PFSK-1 (cell line): ENCODE data around the gene NHSL2.

Experiments used
- FOXP2 ChIP-seq: optimal IDR thresholded peaks from 2 replicates; pipeline ENCODE3; 2011; ENCODE audit warnings: borderline replicate concordance, control low read depth, inconsistent platforms; ENCODE audit not compliant: insufficient read depth; ENCODE audit errors: extremely low read length, extremely low read depth
- POLR2AphosphoS5 ChIP-seq: IDR thresholded peaks from 2 replicates; pipeline ENCODE4 v1.6.1; 2012; ENCODE audit warnings: low read depth, mild to moderate bottlenecking, control low read depth, low read length, moderate library complexity
- SIN3A ChIP-seq: IDR thresholded peaks from 2 replicates; pipeline ENCODE4 v1.6.1; 2012; ENCODE audit warnings: mild to moderate bottlenecking, low read length, moderate library complexity, borderline replicate concordance; ENCODE audit not compliant: insufficient read depth
- TAF1 ChIP-seq: IDR thresholded peaks from 2 replicates; pipeline ENCODE4 v1.6.1; 2012; ENCODE audit warnings: low read length, control low read depth, borderline replicate concordance; ENCODE audit not compliant: insufficient read depth
- TF ChIP-seq, protein P1 (sequence below), 2 experiments: IDR thresholded peaks; 2 replicates each; pipeline versions ENCODE4 v1.6.1 to v1.8.0; 2011 to 2012; ENCODE audit warnings: low read depth in 2 of 2, low read length in 2 of 2, control low read depth in 1 of 2, inconsistent platforms in 1 of 2, mild to moderate bottlenecking in 1 of 2, moderate library complexity in 1 of 2; ENCODE audit not compliant: insufficient read depth in 1 of 2

The NHSL2 gene

DNA sequence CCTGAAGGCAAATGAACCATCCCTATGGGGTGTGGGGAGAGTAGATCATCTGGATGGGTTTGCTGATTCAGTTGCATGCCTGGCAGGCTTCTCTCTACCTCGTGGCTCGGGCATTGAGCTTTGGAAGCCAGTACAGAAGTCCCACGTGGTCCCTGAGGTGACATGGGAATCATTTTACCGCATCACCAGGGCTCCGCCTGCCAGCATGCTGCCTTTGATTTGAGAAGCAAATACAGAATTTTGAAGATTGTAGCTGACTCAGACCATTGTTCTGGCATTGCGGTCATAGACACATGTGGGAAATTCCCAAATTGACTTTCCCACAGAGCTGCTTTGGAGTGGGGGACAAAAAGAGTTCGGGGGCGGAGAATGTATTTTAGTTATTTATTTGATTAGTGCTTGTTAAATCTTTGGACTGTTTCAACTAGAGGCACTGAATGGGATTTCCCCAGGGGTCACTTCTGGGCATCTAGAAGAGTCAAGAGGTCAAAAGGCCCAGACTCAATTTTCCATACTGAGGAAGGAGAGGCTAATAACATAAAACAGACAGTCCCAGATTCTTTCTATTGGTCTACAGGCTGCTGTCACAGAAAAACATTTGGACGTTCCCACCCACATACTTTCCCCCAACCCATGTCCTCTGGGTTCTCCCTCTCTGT is 79.3 kb downstream of the NHSL2 start:
- TF ChIP-seq, protein P1, sequence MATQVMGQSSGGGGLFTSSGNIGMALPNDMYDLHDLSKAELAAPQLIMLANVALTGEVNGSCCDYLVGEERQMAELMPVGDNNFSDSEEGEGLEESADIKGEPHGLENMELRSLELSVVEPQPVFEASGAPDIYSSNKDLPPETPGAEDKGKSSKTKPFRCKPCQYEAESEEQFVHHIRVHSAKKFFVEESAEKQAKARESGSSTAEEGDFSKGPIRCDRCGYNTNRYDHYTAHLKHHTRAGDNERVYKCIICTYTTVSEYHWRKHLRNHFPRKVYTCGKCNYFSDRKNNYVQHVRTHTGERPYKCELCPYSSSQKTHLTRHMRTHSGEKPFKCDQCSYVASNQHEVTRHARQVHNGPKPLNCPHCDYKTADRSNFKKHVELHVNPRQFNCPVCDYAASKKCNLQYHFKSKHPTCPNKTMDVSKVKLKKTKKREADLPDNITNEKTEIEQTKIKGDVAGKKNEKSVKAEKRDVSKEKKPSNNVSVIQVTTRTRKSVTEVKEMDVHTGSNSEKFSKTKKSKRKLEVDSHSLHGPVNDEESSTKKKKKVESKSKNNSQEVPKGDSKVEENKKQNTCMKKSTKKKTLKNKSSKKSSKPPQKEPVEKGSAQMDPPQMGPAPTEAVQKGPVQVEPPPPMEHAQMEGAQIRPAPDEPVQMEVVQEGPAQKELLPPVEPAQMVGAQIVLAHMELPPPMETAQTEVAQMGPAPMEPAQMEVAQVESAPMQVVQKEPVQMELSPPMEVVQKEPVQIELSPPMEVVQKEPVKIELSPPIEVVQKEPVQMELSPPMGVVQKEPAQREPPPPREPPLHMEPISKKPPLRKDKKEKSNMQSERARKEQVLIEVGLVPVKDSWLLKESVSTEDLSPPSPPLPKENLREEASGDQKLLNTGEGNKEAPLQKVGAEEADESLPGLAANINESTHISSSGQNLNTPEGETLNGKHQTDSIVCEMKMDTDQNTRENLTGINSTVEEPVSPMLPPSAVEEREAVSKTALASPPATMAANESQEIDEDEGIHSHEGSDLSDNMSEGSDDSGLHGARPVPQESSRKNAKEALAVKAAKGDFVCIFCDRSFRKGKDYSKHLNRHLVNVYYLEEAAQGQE (IDR thresholded peaks at IDR 0.05; ENCODE audit: insufficient read depth in 1 of 2, low read depth in 2 of 2, low read length in 2 of 2) = no peak
- TF ChIP-seq POLR2AphosphoS5 (no peak), TAF1 (no peak), SIN3A (no peak), FOXP2 (no peak)

DNA sequence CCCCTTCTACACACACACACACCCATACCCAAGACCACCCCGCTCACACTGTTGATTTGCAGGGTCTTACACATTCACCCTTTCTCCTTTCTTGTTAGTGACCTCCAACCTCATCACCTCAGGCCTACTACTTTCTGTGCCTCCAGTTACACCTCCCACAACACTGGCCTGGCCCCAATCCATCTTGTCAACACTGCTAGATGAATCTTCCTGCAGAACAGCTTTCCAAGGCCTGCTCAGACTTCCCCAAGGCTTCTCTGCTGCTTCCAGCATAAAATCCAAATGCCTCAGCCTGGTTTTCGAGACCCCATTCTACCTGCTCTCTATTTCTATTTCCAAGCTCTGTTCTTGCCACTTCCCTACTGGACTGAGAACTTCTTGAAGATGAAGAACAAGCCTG is 79.9 kb downstream of the NHSL2 start:
- TF ChIP-seq POLR2AphosphoS5 (no peak), SIN3A (no peak)

DNA sequence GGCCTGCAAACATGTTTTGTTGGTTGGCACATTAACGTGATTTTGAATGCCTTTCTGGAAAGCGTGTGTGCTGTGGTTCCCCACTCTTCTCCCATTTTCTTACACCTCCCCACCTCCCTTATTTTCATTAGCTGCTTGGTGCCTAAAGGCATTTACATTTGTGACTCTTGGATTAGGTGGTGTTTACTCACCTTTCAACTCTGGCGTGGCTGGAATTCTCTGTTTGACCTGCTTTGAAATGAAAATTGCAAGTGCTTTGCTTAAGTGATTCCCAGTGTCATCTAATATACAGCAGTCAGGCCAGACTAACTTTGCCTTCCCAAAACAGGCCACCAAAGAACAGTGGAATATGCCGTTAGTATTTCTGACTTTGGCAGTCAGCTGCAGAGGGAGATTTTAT is 80.5 kb downstream of the NHSL2 start:
- TF ChIP-seq TAF1 (no peak), POLR2AphosphoS5 (no peak), SIN3A (no peak), FOXP2 (no peak)
- TF ChIP-seq, protein P1 (IDR thresholded peaks at IDR 0.05; ENCODE audit: insufficient read depth in 1 of 2, low read depth in 2 of 2, low read length in 2 of 2) = no peak

DNA sequence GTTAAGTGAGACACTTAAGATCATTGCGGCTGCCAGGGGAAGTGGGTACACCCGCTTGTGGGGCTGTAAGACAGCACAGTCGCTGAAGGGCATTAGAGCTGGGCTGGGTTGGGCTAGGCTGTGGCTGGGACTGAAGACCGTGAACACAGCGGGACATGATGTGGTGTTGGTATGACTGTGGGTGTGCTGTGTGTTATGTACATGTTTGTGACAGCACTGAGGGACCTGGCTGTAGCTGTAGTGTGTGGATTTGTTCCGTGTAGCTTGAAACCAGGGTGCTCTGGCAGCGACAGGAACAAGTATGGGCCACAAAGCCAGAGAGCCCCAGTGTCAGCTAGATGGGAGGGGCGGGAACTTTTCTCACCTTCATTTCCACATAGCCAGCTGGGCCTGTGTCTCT is 82.1 kb downstream of the NHSL2 start:
- TF ChIP-seq, protein P1 (IDR thresholded peaks at IDR 0.05; ENCODE audit: insufficient read depth in 1 of 2, low read depth in 2 of 2, low read length in 2 of 2) = no peak
- TF ChIP-seq TAF1 (no peak), FOXP2 (no peak), SIN3A (no peak), POLR2AphosphoS5 (no peak)

DNA sequence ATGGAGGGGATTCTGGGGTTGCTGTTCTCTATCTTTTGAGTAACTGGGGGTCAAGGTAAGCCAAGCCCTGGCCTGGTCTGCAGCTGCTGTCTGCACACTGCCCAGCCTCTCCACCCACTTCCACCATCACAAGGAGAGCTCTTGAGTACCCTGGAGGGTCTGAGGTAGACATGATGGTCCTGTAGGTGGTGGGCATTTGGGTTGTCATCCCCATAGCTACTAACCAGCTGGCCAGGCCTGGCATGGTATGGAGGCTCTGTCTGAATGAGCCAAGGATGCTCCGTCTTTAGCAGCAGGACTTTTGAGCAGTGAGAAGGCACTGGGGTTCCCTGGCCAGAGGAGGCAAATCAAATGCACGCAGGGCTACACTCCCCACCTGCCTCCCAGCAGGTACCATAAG is 82.7 kb downstream of the NHSL2 start:
- TF ChIP-seq POLR2AphosphoS5 = no peak
- TF ChIP-seq TAF1 = no peak
- TF ChIP-seq, protein P1 (IDR thresholded peaks at IDR 0.05; ENCODE audit: insufficient read depth in 1 of 2, low read depth in 2 of 2, low read length in 2 of 2) = no peak
- no peak for TF ChIP-seq SIN3A
